ENCODE results near the gene INTS11. TPM values are rescaled to one million over a fixed set of nuclear protein-coding genes. Genes with fewer than 3 reads are reported as not detected.

INTS11 gene
- total RNA-seq, 1 experiment from 2014 or later, result 103 TPM

- Histone ChIP-seq H3K4me3 (ENCODE audit: low read depth, low read length) (no peak overlapping the region), H3K4me1 (0 out of 2 replicates have a peak, but pooled peaks cover 6% of the 10 kb centered on the region), H3K9me3 (no peaks in the 10 kb centered on the region), H3K27me3 (replicated peaks; ENCODE audit: control insufficient read depth, insufficient read depth, low read length) (no peaks in the 10 kb centered on the region), H3K36me3 (ENCODE audit: control insufficient read depth, insufficient read depth, low read length) (no peaks in the 10 kb centered on the region)
- ChIA-PET CTCF (interaction anchor here (0.6 kb wide), 1 partner anchor 15 kb away, joined by 3 read pairs; no protein-coding TSS in a partner anchor), POLR2A (no interaction called here)
- Mint-ChIP-seq H3K4me1 (ENCODE audit: low read depth, unreplicated experiment) (no peaks in the 10 kb centered on the region), H3K27me3 (ENCODE audit: insufficient read depth, unreplicated experiment) (no peaks in the 10 kb centered on the region), H3K9me3 (ENCODE audit: unreplicated experiment) (no peaks in the 10 kb centered on the region), H3K36me3 (ENCODE audit: insufficient read depth, unreplicated experiment) (no peaks in the 10 kb centered on the region), H3K27ac (ENCODE audit: unreplicated experiment) (no peak overlapping the region), H3K4me3 (ENCODE audit: unreplicated experiment) (no peak overlapping the region)
- DNase-seq, result no peak
- intact Hi-C loops (cut with micrococcal nuclease; ENCODE audit: unreplicated experiment), result no loop called here
- BruUV-seq (replicated peaks), result no TSS peak
- no peak for TF ChIP-seq CTCF (IDR thresholded peaks at IDR 0.05; ENCODE audit: insufficient read depth in 1 of 2, low read depth in 1 of 2, low read length in 1 of 2, severe bottlenecking in 1 of 2, unreplicated experiment in 1 of 2)
Observed at GRCh38 chr1:1279028-1279427, 45.4 kb downstream of the INTS11 start.

- Histone ChIP-seq H3K27me3 (replicated peaks; ENCODE audit: control insufficient read depth, insufficient read depth, low read length) (no peaks in the 10 kb centered on the region), H3K9me3 (no peaks in the 10 kb centered on the region), H3K4me3 (ENCODE audit: low read depth, low read length) (no peak overlapping the region), H3K4me1 (0 out of 2 replicates have a peak, but pooled peaks cover 6% of the 10 kb centered on the region), H3K36me3 (ENCODE audit: control insufficient read depth, insufficient read depth, low read length) (no peaks in the 10 kb centered on the region)
- no TSS peak for BruUV-seq (replicated peaks)
- H3K9me3 Mint-ChIP-seq (ENCODE audit: unreplicated experiment), result no peaks in the 10 kb centered on the region
- no peaks in the 10 kb centered on the region for H3K4me1 Mint-ChIP-seq (ENCODE audit: low read depth, unreplicated experiment)
- no peaks in the 10 kb centered on the region for H3K36me3 Mint-ChIP-seq (ENCODE audit: insufficient read depth, unreplicated experiment)
- no peak overlapping the region for H3K4me3 Mint-ChIP-seq (ENCODE audit: unreplicated experiment)
- ChIA-PET CTCF (interaction anchor here (0.6 kb wide), 1 partner anchor 15 kb away, joined by 3 read pairs; no protein-coding TSS in a partner anchor), POLR2A (no interaction called here)
- H3K27ac Mint-ChIP-seq (ENCODE audit: unreplicated experiment), result no peak overlapping the region
- no peaks in the 10 kb centered on the region for H3K27me3 Mint-ChIP-seq (ENCODE audit: insufficient read depth, unreplicated experiment)
- DNase-seq, result no peak
- no peak for TF ChIP-seq CTCF (IDR thresholded peaks at IDR 0.05; ENCODE audit: insufficient read depth in 1 of 2, low read depth in 1 of 2, low read length in 1 of 2, severe bottlenecking in 1 of 2, unreplicated experiment in 1 of 2)
- intact Hi-C loops (cut with micrococcal nuclease; ENCODE audit: unreplicated experiment), result no loop called here
Observed at GRCh38 chr1:1278620-1279019, 45.8 kb downstream of the INTS11 start.

GRCh38 chr1:1275836-1276235, 48.6 kb downstream of the INTS11 start:
- no peaks in the 10 kb centered on the region for H3K9me3 Mint-ChIP-seq (ENCODE audit: unreplicated experiment)
- DNase-seq, result no peak
- ChIA-PET CTCF (interaction anchor here (0.6 kb wide), 1 partner anchor 113 kb away, joined by 9 read pairs; no protein-coding TSS in a partner anchor), POLR2A (no interaction called here)
- no peak for TF ChIP-seq CTCF (IDR thresholded peaks at IDR 0.05; ENCODE audit: insufficient read depth in 1 of 2, low read depth in 1 of 2, low read length in 1 of 2, severe bottlenecking in 1 of 2, unreplicated experiment in 1 of 2)
- H3K9me3 ChIP-seq, result no peaks in the 10 kb centered on the region
- no peaks in the 10 kb centered on the region for H3K36me3 ChIP-seq (ENCODE audit: control insufficient read depth, insufficient read depth, low read length)
- H3K4me3 Mint-ChIP-seq (ENCODE audit: unreplicated experiment), result no peak overlapping the region
- H3K4me3 ChIP-seq (ENCODE audit: low read depth, low read length), result no peak overlapping the region
- H3K4me1 Mint-ChIP-seq (ENCODE audit: low read depth, unreplicated experiment), result no peaks in the 10 kb centered on the region
- H3K27ac Mint-ChIP-seq (ENCODE audit: unreplicated experiment), result no peak overlapping the region
- intact Hi-C loops (cut with micrococcal nuclease; ENCODE audit: unreplicated experiment), result no loop called here
- H3K4me1 ChIP-seq, result 0 out of 2 replicates have a peak, but pooled peaks cover 6% of the 10 kb centered on the region
- no TSS peak for BruUV-seq (replicated peaks)
- no peaks in the 10 kb centered on the region for H3K27me3 Mint-ChIP-seq (ENCODE audit: insufficient read depth, unreplicated experiment)
- peaks cover 13% of the 10 kb centered on the region for H3K36me3 Mint-ChIP-seq (ENCODE audit: insufficient read depth, unreplicated experiment)
- no peaks in the 10 kb centered on the region for H3K27me3 ChIP-seq (replicated peaks; ENCODE audit: control insufficient read depth, insufficient read depth, low read length)

Measured in Caco-2 (cell line).